Stimulated activated CD4-positive, alpha-beta T cell treated with anti-CD3 and anti-CD28 coated beads, TNF-alpha, amount 100 ng/mL, for 24 hours (primary cell): ENCODE measurements around the gene SCN1B.

Experiments
- DNase-seq, 3 experiments: peaks; one replicate each; pipeline ENCODE4 v3.0.0-alpha.2; 2020; ENCODE audit warnings: low read depth in 3 of 3

The SCN1B gene

GRCh38 chr19:35074426-35075201 is 44.3 kb downstream of the SCN1B start:
- no peak for DNase-seq

GRCh38 chr19:35075202-35076025 is 45.1 kb downstream of the SCN1B start:
- no peak for DNase-seq

GRCh38 chr19:35076026-35076370 is 45.7 kb downstream of the SCN1B start:
- DNase-seq = no peak

- DNase-seq = no peak
Measured at GRCh38 chr19:35076657-35077056, 46.4 kb downstream of the SCN1B start.

- no peak for DNase-seq
Measured at GRCh38 chr19:35077411-35078223, 47.3 kb downstream of the SCN1B start.

- DNase-seq = no peak
Measured at GRCh38 chr19:35079826-35080225, 49.6 kb downstream of the SCN1B start.

GRCh38 chr19:35080613-35081170 is 50.4 kb downstream of the SCN1B start:
- DNase-seq = no peak

GRCh38 chr19:35081201-35081600 is 50.9 kb downstream of the SCN1B start:
- DNase-seq = no peak

GRCh38 chr19:35083691-35084508 is 53.6 kb downstream of the SCN1B start:
- no peak for DNase-seq

- no peak for DNase-seq
Measured at GRCh38 chr19:35084509-35084762, 54.2 kb downstream of the SCN1B start.

GRCh38 chr19:35085947-35086346 is 55.7 kb downstream of the SCN1B start:
- DNase-seq = no peak

GRCh38 chr19:35086455-35086854 is 56.2 kb downstream of the SCN1B start:
- DNase-seq = no peak

GRCh38 chr19:35087393-35087792 is 57.1 kb downstream of the SCN1B start:
- no peak for DNase-seq

- DNase-seq = no peak
Measured at GRCh38 chr19:35088131-35088913, 58.1 kb downstream of the SCN1B start.

- DNase-seq = no peak
Measured at GRCh38 chr19:35089554-35089953, 59.3 kb downstream of the SCN1B start.
